Keratinocyte (primary cell): Measurements from ENCODE around the gene STRBP. TPM values are rescaled to one million over a fixed set of nuclear protein-coding genes. Genes with fewer than 3 reads are reported as not detected.

Experiments
- DNase-seq: peaks from one replicate; pipeline ENCODE4 v3.0.0-alpha.2; 2011; ENCODE audit warnings: low read depth, missing footprints, low spot score
- FAIRE-seq: peaks from 2 replicates; lab custom pipeline; 2011; peaks lifted over from hg19 to GRCh38; lab: Jason Lieb, UNC
- H2AFZ ChIP-seq: 2 replicates; pipeline ENCODE4 v1.6.0; 2012; ENCODE audit warnings: low read length, control low read depth, inconsistent platforms; ENCODE audit not compliant: control insufficient read depth
- H3K27ac ChIP-seq: 2 replicates; pipeline ENCODE4 v1.5.1; 2011; ENCODE audit warnings: low read length; ENCODE audit not compliant: control insufficient read depth, insufficient read depth
- H3K27me3 ChIP-seq: 3 replicates; pipeline ENCODE4 v1.6.0; 2011; ENCODE audit warnings: low read length; ENCODE audit not compliant: control insufficient read depth, insufficient read depth; ENCODE audit errors: extremely low read depth
- H3K36me3 ChIP-seq, 2 experiments: 2 replicates in 1 of 2; 3 replicates in 1 of 2; pipeline ENCODE4 v1.5.1; 2011; ENCODE audit warnings: low read length in 2 of 2, mild to moderate bottlenecking in 1 of 2; ENCODE audit not compliant: control insufficient read depth in 2 of 2, insufficient read depth in 2 of 2; ENCODE audit errors: extremely low read depth in 1 of 2
- H3K4me1 ChIP-seq: 3 replicates; pipeline ENCODE4 v1.5.1; 2011; ENCODE audit warnings: low read length; ENCODE audit not compliant: control insufficient read depth, insufficient read depth; ENCODE audit errors: extremely low read depth
- H3K4me2 ChIP-seq: 3 replicates; pipeline ENCODE4 v1.6.0; 2011; ENCODE audit warnings: low read depth, low read length; ENCODE audit not compliant: control insufficient read depth, insufficient read depth; ENCODE audit errors: extremely low read depth
- H3K4me3 ChIP-seq, 3 experiments: fragments of 200-600 bp in 1 of 3; sonication (generic) in 1 of 3; 2 replicates in 2 of 3; 3 replicates in 1 of 3; pipeline ENCODE4 v1.5.1; 2011 to 2016; ENCODE audit warnings: low read length in 3 of 3, mild to moderate bottlenecking in 3 of 3, control low read depth in 2 of 3, inconsistent platforms in 1 of 3, low read depth in 1 of 3, mixed read lengths in 1 of 3, mixed run types in 1 of 3, moderate library complexity in 1 of 3; ENCODE audit not compliant: control insufficient read depth in 2 of 3, insufficient read depth in 2 of 3; ENCODE audit errors: extremely low read depth in 1 of 3
- H3K79me2 ChIP-seq: 2 replicates; pipeline ENCODE4 v1.6.0; 2012; ENCODE audit warnings: low read length; ENCODE audit not compliant: control insufficient read depth, insufficient read depth
- H3K9ac ChIP-seq: 3 replicates; pipeline ENCODE4 v1.6.0; 2011; ENCODE audit warnings: low read length; ENCODE audit not compliant: control insufficient read depth, insufficient read depth; ENCODE audit errors: extremely low read depth
- H3K9me1 ChIP-seq: 3 replicates; pipeline ENCODE4 v1.6.0; 2011; ENCODE audit warnings: low read length; ENCODE audit not compliant: control insufficient read depth, insufficient read depth; ENCODE audit errors: extremely low read depth
- H3K9me3 ChIP-seq: 2 replicates; pipeline ENCODE4 v1.5.1; 2012; ENCODE audit warnings: low read depth, low read length; ENCODE audit not compliant: control insufficient read depth
- H4K20me1 ChIP-seq: 3 replicates; pipeline ENCODE4 v1.6.0; 2011; ENCODE audit warnings: low read length; ENCODE audit not compliant: control insufficient read depth, insufficient read depth; ENCODE audit errors: extremely low read depth
- EZH2 ChIP-seq: IDR thresholded peaks from one replicate; pipeline ENCODE4 v1.6.1; 2012; ENCODE audit warnings: inconsistent platforms, mild to moderate bottlenecking, low read length, moderate library complexity
- dilution Hi-C: fragments of 300-500 bp; cut with MboI; formaldehyde crosslinking; loops from one replicate; pipeline ENCODE4 v1.7.0; 2020; ENCODE audit warnings: low sequenced_read_pairs; ENCODE audit not compliant: extremely low pct_ligation_motif_present
- polyA plus RNA-seq, 5 experiments: library from polyadenylated mRNA; depleted of rRNA in 3 of 5; stranded (reverse) in 3 of 5; stranded (forward) in 1 of 5; unstranded in 1 of 5; fragments of >200 nt; gene quantifications; 1 replicate in 1 of 5; 2 replicates in 3 of 5; 3 replicates in 1 of 5; pipeline versions ENCODE4 v1.2.1 to v1.2.3, GENCODE V29; 2011 to 2012; ENCODE audit warnings: missing spikeins in 2 of 5, low read depth in 1 of 5, low replicate concordance in 1 of 5
- TF ChIP-seq, protein P1 (sequence below), 3 experiments: IDR thresholded peaks in 1 of 3; conservative IDR thresholded peaks in 1 of 3; optimal IDR thresholded peaks in 1 of 3; 2 replicates in 2 of 3; 3 replicates in 1 of 3; pipeline versions ENCODE3 to v1.5.1; 2011; ENCODE audit warnings: low read length in 3 of 3, mild to moderate bottlenecking in 3 of 3, moderate library complexity in 2 of 3, control low read depth in 1 of 3, inconsistent platforms in 1 of 3; ENCODE audit not compliant: insufficient read depth in 2 of 3; ENCODE audit errors: extremely low read depth in 1 of 3

STRBP gene
- polyA plus RNA-seq, 1 donor (not counting 4 experiments of a cell fraction or from before 2014, with no cell fraction given), result 11.3 TPM

DNA sequence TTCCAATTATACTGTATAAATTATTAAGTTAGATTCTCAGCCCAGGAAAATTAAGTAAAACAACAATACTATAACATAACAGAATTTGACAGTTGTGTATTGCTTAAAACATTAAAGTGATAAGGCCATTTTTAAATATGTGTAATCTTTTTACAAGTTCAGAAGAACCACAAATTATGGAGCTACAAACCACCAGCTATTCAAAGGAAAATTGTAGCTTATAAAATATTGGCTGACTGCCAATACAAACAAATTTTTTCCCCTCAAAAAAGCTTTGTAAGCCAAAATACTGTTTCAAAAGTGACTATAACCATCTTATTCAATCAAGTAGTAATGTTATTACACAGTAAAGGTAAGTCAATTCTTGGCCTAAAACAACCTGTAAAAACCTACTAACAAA is 21.9 kb downstream of the STRBP start:
- TF ChIP-seq EZH2, result no peak
- TF ChIP-seq, protein P1, sequence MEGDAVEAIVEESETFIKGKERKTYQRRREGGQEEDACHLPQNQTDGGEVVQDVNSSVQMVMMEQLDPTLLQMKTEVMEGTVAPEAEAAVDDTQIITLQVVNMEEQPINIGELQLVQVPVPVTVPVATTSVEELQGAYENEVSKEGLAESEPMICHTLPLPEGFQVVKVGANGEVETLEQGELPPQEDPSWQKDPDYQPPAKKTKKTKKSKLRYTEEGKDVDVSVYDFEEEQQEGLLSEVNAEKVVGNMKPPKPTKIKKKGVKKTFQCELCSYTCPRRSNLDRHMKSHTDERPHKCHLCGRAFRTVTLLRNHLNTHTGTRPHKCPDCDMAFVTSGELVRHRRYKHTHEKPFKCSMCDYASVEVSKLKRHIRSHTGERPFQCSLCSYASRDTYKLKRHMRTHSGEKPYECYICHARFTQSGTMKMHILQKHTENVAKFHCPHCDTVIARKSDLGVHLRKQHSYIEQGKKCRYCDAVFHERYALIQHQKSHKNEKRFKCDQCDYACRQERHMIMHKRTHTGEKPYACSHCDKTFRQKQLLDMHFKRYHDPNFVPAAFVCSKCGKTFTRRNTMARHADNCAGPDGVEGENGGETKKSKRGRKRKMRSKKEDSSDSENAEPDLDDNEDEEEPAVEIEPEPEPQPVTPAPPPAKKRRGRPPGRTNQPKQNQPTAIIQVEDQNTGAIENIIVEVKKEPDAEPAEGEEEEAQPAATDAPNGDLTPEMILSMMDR (optimal IDR thresholded peaks at IDR 0.05 in 1 of 3, IDR thresholded peaks at IDR 0.05 in 1 of 3, conservative IDR thresholded peaks at IDR 0.05 in 1 of 3; ENCODE audit: extremely low read depth in 1 of 3, insufficient read depth in 2 of 3, low read length in 3 of 3), result no peak
- no peak overlapping the region for H3K9ac ChIP-seq
- no peaks in the 10 kb centered on the region for H3K79me2 ChIP-seq
- no peak overlapping the region for H3K27ac ChIP-seq
- H3K9me1 ChIP-seq, result no peaks in the 10 kb centered on the region
- H3K4me3 ChIP-seq, result no peak overlapping the region
- H3K27me3 ChIP-seq, result no peaks in the 10 kb centered on the region
- no peaks in the 10 kb centered on the region for H3K9me3 ChIP-seq
- no peak for FAIRE-seq
- no peak overlapping the region for H2AFZ ChIP-seq
- no peaks in the 10 kb centered on the region for H3K4me1 ChIP-seq
- no peak for DNase-seq
- dilution Hi-C loops, result no loop called here
- H4K20me1 ChIP-seq, result no peaks in the 10 kb centered on the region
- H3K4me2 ChIP-seq, result no peak overlapping the region
- no peaks in the 10 kb centered on the region for H3K36me3 ChIP-seq

DNA sequence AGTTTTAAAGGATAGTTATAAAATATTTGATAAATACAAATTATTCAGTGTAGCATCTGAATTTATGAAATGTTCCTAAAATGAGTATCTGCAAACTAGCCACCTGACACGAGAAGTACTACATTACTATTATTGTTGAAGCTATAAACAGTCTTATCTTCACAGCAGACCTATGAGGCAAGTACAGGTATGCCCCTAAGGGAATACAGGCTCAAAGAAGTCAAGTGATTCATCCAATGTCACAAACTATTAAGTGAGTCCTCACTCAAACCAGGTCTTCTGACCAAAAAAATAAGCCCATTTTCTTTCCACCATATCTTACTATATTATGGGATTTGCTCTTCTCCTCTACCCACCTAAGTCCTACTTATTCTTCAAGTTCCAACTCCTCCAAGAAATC is 28.7 kb downstream of the STRBP start:
- Histone ChIP-seq H3K27me3 (no peaks in the 10 kb centered on the region), H3K4me3 (no peak overlapping the region), H3K79me2 (no peaks in the 10 kb centered on the region), H3K4me1 (no peaks in the 10 kb centered on the region), H3K9me1 (no peaks in the 10 kb centered on the region), H3K36me3 (no peaks in the 10 kb centered on the region), H3K4me2 (no peak overlapping the region), H4K20me1 (peaks cover 3% of the 10 kb centered on the region), H3K9me3 (no peaks in the 10 kb centered on the region), H3K9ac (no peak overlapping the region), H3K27ac (no peak overlapping the region), H2AFZ (no peak overlapping the region)
- TF ChIP-seq, protein P1 (optimal IDR thresholded peaks at IDR 0.05 in 1 of 3, IDR thresholded peaks at IDR 0.05 in 1 of 3, conservative IDR thresholded peaks at IDR 0.05 in 1 of 3; ENCODE audit: extremely low read depth in 1 of 3, insufficient read depth in 2 of 3, low read length in 3 of 3), result no peak
- no peak for TF ChIP-seq EZH2
- dilution Hi-C loops, result no loop called here
- no peak for FAIRE-seq
- no peak for DNase-seq
